HG03575 (cell line): ENCODE results near the gene PAPOLB.

Experiments used
- ATAC-seq: cut with Tn5 transposase; IDR thresholded peaks from one replicate; pipeline ENCODE4 v1.9.1; 2021; ENCODE audit not compliant: unreplicated experiment, insufficient number of reproducible peaks, low FRiP score; ENCODE audit errors: extremely low read depth

PAPOLB gene

GRCh38 chr7:4879396-4880081 is 17.7 kb upstream of the PAPOLB start:
- ATAC-seq: no peak

GRCh38 chr7:4878336-4879335 is 16.8 kb upstream of the PAPOLB start:
- no peak for ATAC-seq

DNA sequence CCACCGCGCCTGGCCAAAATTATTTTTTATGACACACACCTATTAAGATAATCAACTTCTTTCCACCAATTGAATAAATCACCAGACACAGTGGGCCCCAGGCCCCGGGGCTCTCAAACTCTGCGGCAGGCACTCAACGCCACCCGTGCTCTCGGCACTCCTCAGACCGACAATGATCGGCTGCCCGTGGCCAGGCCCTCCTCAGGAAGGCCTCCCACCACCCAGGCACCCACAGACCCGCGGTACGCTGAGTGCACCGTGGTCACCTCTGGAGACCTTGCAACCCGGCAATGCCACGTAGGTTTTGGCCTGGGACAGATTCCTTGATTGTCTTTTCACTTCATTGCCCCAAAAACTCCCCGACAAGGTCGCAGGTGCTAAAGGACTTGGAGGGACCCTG is 14.8 kb upstream of the PAPOLB start:
- ATAC-seq: no peak

GRCh38 chr7:4875391-4875790 is 13.6 kb upstream of the PAPOLB start:
- no peak for ATAC-seq

- ATAC-seq: no peak
Measured at GRCh38 chr7:4873071-4873944, 11.5 kb upstream of the PAPOLB start.

- ATAC-seq: no peak
Measured at GRCh38 chr7:4871930-4872675, 10.3 kb upstream of the PAPOLB start.

DNA sequence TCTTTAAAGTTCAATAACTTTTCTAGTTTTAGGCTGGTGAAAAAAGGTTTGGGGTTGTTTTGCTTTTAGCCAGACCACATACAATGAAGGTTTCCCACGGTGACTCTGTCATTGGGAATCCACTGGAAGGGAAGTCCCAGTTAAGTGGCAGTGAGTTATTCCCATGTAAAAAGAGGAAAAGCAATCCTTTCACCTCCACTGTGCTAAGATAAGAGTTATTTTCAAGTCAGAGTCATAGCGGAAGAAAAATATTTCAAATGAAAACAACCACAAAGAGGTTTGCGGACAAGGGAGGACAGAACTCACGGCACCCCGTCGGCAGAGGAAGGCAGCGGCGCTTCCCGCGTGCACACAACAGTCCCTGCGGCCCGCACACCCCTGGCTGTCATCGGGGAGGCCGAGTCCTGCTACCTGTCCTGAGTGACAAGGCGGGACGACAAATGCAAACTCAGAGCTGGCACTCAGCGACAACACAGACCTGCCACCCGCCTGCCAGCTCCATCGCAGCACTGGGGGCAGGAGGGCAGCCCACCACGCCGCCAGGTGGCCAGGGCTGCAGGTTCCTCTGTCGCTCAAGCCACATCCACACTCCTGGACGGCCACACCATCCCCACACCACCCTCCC is 9.3 kb upstream of the PAPOLB start:
- ATAC-seq: no peak

- no peak for ATAC-seq
Measured at GRCh38 chr7:4868493-4868892, 6.7 kb upstream of the PAPOLB start.

GRCh38 chr7:4866528-4867496 is 5.0 kb upstream of the PAPOLB start:
- no peak for ATAC-seq

DNA sequence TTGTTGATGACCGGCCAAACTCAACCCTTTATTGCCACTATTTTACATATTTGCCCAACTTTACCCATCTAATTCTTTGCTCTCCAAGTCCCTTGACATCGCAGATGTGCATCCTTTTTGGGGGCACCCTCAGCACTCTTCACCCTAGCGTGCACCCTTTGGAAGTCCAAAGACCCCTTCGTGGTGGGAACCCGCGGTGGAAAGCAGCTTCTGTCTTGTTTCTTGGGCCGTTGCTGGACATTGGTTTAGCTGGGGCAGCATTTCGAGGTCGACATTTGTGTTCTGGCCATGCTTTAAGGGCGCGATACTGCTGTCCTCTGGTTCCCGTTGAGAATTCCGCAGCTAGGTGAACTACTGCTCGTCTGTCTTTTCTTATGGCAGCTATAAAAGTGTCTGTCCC is 326 bp upstream of the PAPOLB start:
- no peak for ATAC-seq

- no peak for ATAC-seq
Measured at GRCh38 chr7:4861227-4861626, 603 bp downstream of the PAPOLB start.

DNA sequence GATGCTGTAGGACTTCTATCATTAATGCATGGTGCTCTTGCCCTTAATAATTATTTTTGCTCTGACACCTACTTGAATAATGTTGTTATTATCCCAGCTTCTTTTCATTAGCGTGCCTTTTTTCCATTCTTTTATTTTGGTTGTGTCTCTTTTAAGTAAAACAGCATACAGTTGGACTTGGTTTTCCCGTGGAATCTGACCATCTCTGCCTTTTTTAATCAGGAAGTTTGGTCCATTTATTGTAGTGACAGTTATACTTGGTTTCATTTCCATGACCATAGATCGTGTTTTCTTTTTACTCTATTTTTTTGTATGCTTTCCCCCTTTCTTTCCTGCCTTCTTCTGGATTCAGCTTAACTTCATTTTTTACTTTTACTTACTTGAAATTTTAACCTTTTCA is 4.6 kb downstream of the PAPOLB start:
- no peak for ATAC-seq

GRCh38 chr7:4856336-4857057 is 5.3 kb downstream of the PAPOLB start:
- ATAC-seq: no peak

GRCh38 chr7:4854916-4855315 is 6.9 kb downstream of the PAPOLB start:
- ATAC-seq: no peak

- no peak for ATAC-seq
Measured at GRCh38 chr7:4851459-4852422, 10.1 kb downstream of the PAPOLB start.
